Neural progenitor cell (in vitro differentiated cells): ENCODE data around the gene UNC45A. TPM values are rescaled to one million over a fixed set of nuclear protein-coding genes. Genes with fewer than 3 reads are reported as not detected.

Experiments
- DNase-seq: peaks from one replicate; pipeline ENCODE4 v3.0.0-alpha.2; 2016; ENCODE audit warnings: low spot score
- H2AFZ ChIP-seq: fragments of 200-600 bp; sonication (generic); replicated peaks from 2 replicates; pipeline ENCODE4 v1.6.1; 2016; ENCODE audit warnings: antibody characterized with exemption
- H3F3A ChIP-seq: fragments of 200-600 bp; sonication (generic); 2 replicates; pipeline ENCODE4 v1.6.1; 2016; ENCODE audit warnings: antibody characterized with exemption, low read depth
- H3K27ac ChIP-seq: fragments of 200-600 bp; sonication (generic); 2 replicates; pipeline ENCODE4 v1.5.1; 2016; ENCODE audit warnings: mild to moderate bottlenecking
- H3K27me3 ChIP-seq: fragments of 200-600 bp; sonication (generic); 2 replicates; pipeline ENCODE4 v1.6.1; 2016; ENCODE audit warnings: mild to moderate bottlenecking, moderate library complexity
- H3K36me3 ChIP-seq: fragments of 200-600 bp; sonication (generic); 2 replicates; pipeline ENCODE4 v1.5.1; 2016
- H3K4me1 ChIP-seq: fragments of 200-600 bp; sonication (generic); 2 replicates; pipeline ENCODE4 v1.6.1; 2016; ENCODE audit warnings: mixed run types
- H3K4me2 ChIP-seq: fragments of 200-600 bp; sonication (generic); 2 replicates; pipeline ENCODE4 v1.6.1; 2016
- H3K4me3 ChIP-seq: fragments of 200-600 bp; sonication (generic); 2 replicates; pipeline ENCODE4 v1.5.1; 2016
- H3K79me2 ChIP-seq: fragments of 200-600 bp; sonication (generic); 2 replicates; pipeline ENCODE4 v1.6.1; 2016; ENCODE audit warnings: low read depth
- H3K9ac ChIP-seq: fragments of 200-600 bp; sonication (generic); 2 replicates; pipeline ENCODE4 v1.6.1; 2016
- H3K9me3 ChIP-seq: fragments of 200-600 bp; sonication (generic); 2 replicates; pipeline ENCODE4 v1.5.1; 2016; ENCODE audit warnings: low read depth
- H4K20me1 ChIP-seq: fragments of 200-600 bp; sonication (generic); 2 replicates; pipeline ENCODE4 v1.6.1; 2016; ENCODE audit warnings: low read depth
- H3K27ac Mint-ChIP-seq: 3 replicates; pipeline ENCODE4 v1.8.0; 2021; ENCODE audit warnings: mixed read lengths
- H3K27me3 Mint-ChIP-seq: 2 replicates; pipeline ENCODE4 v1.8.0; 2022; ENCODE audit warnings: low read depth, mild to moderate bottlenecking, inconsistent platforms, moderate library complexity, mixed read lengths; ENCODE audit not compliant: insufficient read depth
- H3K36me3 Mint-ChIP-seq: 3 replicates; pipeline ENCODE4 v1.8.0; 2021; ENCODE audit warnings: mixed read lengths
- H3K4me1 Mint-ChIP-seq: 3 replicates; pipeline ENCODE4 v1.8.0; 2021; ENCODE audit warnings: mixed read lengths
- H3K4me3 Mint-ChIP-seq: 3 replicates; pipeline ENCODE4 v1.8.0; 2021; ENCODE audit warnings: mild to moderate bottlenecking, moderate library complexity, mixed read lengths
- H3K9me3 Mint-ChIP-seq: 3 replicates; pipeline ENCODE4 v1.8.0; 2020; ENCODE audit warnings: mixed read lengths
- EZH2 ChIP-seq: fragments of 200-600 bp; sonication (generic); IDR thresholded peaks from 2 replicates; pipeline ENCODE4 v1.6.1; 2017; ENCODE audit warnings: antibody characterized with exemption, mild to moderate bottlenecking, moderate library complexity
- EZH2phosphoT487 ChIP-seq: fragments of 200-600 bp; sonication (generic); IDR thresholded peaks from 2 replicates; pipeline ENCODE4 v1.6.1; 2017; ENCODE audit warnings: antibody characterized with exemption
- total RNA-seq: library from RNA; depleted of rRNA; stranded (reverse); fragments of >200 nt; gene quantifications from 2 replicates; pipeline ENCODE4 v1.2.3, GENCODE V29; 2015; ENCODE audit warnings: low replicate concordance
- TF ChIP-seq, protein P1 (sequence below): fragments of 200-600 bp; sonication (generic); IDR thresholded peaks from 2 replicates; pipeline ENCODE4 v1.5.1; 2017; ENCODE audit warnings: antibody characterized with exemption, mild to moderate bottlenecking

Gene UNC45A
- total RNA-seq, 1 donor from 2014 or later = 47.7 TPM

DNA sequence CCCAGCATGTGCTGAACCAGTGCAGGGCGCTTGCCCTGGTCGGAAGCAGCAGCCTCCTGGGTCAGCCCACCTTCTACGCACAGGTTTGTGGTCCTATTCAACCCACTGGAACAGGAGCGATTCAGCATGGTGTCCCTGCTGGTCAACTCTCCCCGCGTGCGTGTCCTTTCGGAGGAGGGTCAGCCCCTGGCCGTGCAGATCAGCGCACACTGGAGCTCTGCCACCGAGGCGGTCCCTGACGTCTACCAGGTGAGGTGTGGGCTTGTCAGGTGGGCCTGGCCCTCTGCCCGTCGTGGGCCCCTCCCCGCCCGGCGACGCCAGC, 23.8 kb upstream of the UNC45A start:
- H3K9me3 ChIP-seq = no peaks in the 10 kb centered on the region
- no peaks in the 10 kb centered on the region for H3K4me1 ChIP-seq
- peaks cover 21% of the 10 kb centered on the region for H3K36me3 Mint-ChIP-seq
- H3K27me3 ChIP-seq = no peaks in the 10 kb centered on the region
- DNase-seq = no peak
- no peaks in the 10 kb centered on the region for H4K20me1 ChIP-seq
- H3K4me1 Mint-ChIP-seq = no peaks in the 10 kb centered on the region
- H3K9me3 Mint-ChIP-seq = no peaks in the 10 kb centered on the region
- no peaks in the 10 kb centered on the region for H3F3A ChIP-seq
- TF ChIP-seq, protein P1, sequence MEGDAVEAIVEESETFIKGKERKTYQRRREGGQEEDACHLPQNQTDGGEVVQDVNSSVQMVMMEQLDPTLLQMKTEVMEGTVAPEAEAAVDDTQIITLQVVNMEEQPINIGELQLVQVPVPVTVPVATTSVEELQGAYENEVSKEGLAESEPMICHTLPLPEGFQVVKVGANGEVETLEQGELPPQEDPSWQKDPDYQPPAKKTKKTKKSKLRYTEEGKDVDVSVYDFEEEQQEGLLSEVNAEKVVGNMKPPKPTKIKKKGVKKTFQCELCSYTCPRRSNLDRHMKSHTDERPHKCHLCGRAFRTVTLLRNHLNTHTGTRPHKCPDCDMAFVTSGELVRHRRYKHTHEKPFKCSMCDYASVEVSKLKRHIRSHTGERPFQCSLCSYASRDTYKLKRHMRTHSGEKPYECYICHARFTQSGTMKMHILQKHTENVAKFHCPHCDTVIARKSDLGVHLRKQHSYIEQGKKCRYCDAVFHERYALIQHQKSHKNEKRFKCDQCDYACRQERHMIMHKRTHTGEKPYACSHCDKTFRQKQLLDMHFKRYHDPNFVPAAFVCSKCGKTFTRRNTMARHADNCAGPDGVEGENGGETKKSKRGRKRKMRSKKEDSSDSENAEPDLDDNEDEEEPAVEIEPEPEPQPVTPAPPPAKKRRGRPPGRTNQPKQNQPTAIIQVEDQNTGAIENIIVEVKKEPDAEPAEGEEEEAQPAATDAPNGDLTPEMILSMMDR = no peak
- no peak for TF ChIP-seq EZH2
- TF ChIP-seq EZH2phosphoT487 = no peak
- no peak overlapping the region for H3K4me3 Mint-ChIP-seq
- H2AFZ ChIP-seq = no peak overlapping the region
- no peaks in the 10 kb centered on the region for H3K27me3 Mint-ChIP-seq
- H3K4me3 ChIP-seq = no peak overlapping the region
- H3K9ac ChIP-seq = no peak overlapping the region
- H3K27ac ChIP-seq = no peak overlapping the region
- H3K36me3 ChIP-seq = no peaks in the 10 kb centered on the region
- no peak overlapping the region for H3K27ac Mint-ChIP-seq
- H3K4me2 ChIP-seq = no peak overlapping the region
- no peaks in the 10 kb centered on the region for H3K79me2 ChIP-seq

DNA sequence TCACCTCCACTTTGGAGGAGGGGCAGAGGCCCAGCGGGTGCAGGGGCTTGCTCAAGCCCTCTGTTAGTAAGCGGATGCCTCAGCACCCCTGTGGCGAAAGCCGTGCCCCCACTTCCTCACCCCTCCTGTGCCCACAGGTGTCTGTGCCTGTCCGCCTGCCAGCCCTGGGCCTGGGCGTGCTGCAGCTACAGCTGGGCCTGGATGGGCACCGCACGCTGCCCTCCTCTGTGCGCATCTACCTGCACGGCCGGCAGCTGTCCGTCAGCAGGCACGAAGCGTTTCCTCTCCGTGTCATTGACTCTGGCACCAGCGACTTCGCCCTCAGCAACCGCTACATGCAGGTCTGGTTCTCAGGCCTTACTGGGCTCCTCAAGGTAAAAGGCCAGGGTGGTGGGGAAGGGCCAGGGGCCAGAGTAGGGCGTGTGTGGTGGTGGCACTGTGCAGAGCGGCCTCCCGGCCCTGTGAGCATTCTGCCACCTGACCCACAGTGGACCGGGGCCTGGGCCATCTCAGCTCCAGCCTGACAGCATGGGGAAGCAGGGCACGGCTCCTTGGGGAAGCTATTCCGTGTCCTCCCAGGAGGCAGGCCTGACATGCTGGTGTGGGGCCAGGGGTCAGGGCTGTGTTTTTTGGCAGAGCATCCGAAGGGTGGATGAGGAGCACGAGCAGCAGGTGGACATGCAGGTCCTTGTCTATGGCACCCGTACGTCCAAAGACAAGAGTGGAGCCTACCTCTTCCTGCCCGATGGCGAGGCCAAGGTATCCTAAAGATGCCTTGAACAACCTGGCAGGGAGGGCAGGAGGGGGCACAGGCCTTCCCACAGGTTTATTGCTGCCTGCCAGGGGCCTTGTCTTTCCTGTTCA, 22.9 kb upstream of the UNC45A start:
- Mint-ChIP-seq H3K27ac (no peak overlapping the region), H3K9me3 (no peaks in the 10 kb centered on the region), H3K36me3 (peaks cover 22% of the 10 kb centered on the region), H3K4me1 (no peaks in the 10 kb centered on the region), H3K4me3 (no peak overlapping the region), H3K27me3 (no peaks in the 10 kb centered on the region)
- TF ChIP-seq EZH2phosphoT487 (no peak), EZH2 (no peak)
- TF ChIP-seq, protein P1 = no peak
- H3K9me3 ChIP-seq = no peaks in the 10 kb centered on the region
- no peak overlapping the region for H3K4me3 ChIP-seq
- H3K4me1 ChIP-seq = no peaks in the 10 kb centered on the region
- H3K36me3 ChIP-seq = no peaks in the 10 kb centered on the region
- no peaks in the 10 kb centered on the region for H3K27me3 ChIP-seq
- no peaks in the 10 kb centered on the region for H3F3A ChIP-seq
- H3K4me2 ChIP-seq = no peak overlapping the region
- H4K20me1 ChIP-seq = no peaks in the 10 kb centered on the region
- no peak for DNase-seq
- H3K9ac ChIP-seq = no peak overlapping the region
- H3K27ac ChIP-seq = no peak overlapping the region
- H2AFZ ChIP-seq = no peak overlapping the region
- H3K79me2 ChIP-seq = no peaks in the 10 kb centered on the region

DNA sequence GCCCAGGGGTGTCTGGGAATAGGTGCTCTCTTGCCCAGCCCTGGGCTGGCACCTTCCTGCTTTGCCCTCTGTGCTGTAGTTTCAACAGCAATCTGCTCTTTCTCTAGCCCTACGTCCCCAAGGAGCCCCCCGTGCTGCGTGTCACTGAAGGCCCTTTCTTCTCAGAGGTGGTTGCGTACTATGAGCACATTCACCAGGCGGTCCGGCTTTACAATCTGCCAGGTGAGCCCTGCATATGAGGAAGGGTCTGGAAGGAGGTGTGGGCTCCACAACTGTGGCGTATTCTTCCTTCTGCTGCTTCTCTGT, 22.4 kb upstream of the UNC45A start:
- Mint-ChIP-seq H3K27ac (no peak overlapping the region), H3K9me3 (no peaks in the 10 kb centered on the region), H3K4me1 (no peaks in the 10 kb centered on the region), H3K4me3 (no peak overlapping the region), H3K27me3 (peaks cover 2% of the 10 kb centered on the region), H3K36me3 (peaks cover 20% of the 10 kb centered on the region)
- Histone ChIP-seq H3K79me2 (no peaks in the 10 kb centered on the region), H3K9ac (no peak overlapping the region), H4K20me1 (no peaks in the 10 kb centered on the region), H3K27me3 (no peaks in the 10 kb centered on the region), H3F3A (no peaks in the 10 kb centered on the region), H3K4me2 (no peak overlapping the region), H3K36me3 (no peaks in the 10 kb centered on the region), H3K9me3 (no peaks in the 10 kb centered on the region), H3K4me1 (no peaks in the 10 kb centered on the region), H3K4me3 (no peak overlapping the region), H2AFZ (no peak overlapping the region), H3K27ac (no peak overlapping the region)
- TF ChIP-seq EZH2 (no peak), EZH2phosphoT487 (no peak)
- TF ChIP-seq, protein P1 = no peak
- no peak for DNase-seq
